Fibroblast of skin of right quadriceps (primary cell): ENCODE results near the gene IFIT2.
"Not testable (repeated sequence)": the region's sequence is repeated elsewhere in the genome, so short reads cannot be mapped to it uniquely, and the experiment has no call there.

ENCODE experiments used
- DNase-seq: peaks from one replicate; pipeline ENCODE4 v3.0.0-alpha.2; 2013

Gene IFIT2, protein sequence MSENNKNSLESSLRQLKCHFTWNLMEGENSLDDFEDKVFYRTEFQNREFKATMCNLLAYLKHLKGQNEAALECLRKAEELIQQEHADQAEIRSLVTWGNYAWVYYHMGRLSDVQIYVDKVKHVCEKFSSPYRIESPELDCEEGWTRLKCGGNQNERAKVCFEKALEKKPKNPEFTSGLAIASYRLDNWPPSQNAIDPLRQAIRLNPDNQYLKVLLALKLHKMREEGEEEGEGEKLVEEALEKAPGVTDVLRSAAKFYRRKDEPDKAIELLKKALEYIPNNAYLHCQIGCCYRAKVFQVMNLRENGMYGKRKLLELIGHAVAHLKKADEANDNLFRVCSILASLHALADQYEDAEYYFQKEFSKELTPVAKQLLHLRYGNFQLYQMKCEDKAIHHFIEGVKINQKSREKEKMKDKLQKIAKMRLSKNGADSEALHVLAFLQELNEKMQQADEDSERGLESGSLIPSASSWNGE

DNA sequence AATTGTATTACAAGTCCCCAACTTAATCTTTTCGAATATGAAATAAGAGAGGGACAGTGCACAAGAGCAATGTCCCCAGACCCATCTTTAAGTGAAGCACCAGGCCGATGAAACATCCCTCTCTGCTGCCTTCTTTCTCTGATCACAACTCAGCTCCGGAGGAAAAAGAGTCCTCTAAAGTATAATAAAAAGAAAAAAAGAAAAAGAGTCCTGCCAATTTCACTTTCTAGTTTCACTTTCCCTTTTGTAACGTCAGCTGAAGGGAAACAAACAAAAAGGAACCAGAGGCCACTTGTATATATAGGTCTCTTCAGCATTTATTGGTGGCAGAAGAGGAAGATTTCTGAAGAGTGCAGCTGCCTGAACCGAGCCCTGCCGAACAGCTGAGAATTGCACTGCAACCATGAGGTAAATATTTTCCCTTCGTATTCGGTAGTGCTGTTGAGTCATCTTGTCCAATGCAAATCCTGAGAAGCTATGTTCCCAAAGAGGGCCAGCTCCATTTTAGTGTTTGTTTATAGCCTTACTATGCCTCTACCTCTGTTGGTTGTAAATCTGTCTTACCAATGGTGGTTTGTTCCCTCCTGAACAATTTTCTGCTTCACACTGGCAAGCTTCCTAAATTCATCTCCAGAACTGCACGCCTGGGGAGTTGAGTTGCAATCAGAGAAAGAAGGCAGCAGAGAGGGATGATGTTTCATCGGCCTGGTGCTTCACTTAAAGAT, at the start of gene IFIT2:
TSS of gene IFIT2 (plus strand) at position 326 of the 725 bp plus-strand sequence. CDS start at position 404, 78 bp downstream.
- peak; percentile 73 for DNase-seq

DNA sequence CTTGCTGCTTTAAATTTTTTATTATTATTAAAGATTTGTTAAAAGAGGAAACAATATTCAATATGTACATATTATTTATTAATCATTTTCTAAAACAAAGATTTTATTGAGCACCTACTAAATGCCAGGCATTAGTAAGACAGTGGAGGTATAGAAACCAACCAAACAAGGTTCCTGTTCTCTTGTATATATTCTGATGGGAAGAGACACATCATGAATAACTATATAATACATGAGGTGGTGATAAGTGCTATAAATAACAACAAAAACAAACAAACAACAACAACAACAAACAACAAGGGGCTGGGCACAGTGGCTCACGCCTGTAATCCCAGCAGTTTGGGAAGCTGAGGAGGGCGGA, 49.6 kb upstream of the IFIT2 start:
- no peak for DNase-seq

DNA sequence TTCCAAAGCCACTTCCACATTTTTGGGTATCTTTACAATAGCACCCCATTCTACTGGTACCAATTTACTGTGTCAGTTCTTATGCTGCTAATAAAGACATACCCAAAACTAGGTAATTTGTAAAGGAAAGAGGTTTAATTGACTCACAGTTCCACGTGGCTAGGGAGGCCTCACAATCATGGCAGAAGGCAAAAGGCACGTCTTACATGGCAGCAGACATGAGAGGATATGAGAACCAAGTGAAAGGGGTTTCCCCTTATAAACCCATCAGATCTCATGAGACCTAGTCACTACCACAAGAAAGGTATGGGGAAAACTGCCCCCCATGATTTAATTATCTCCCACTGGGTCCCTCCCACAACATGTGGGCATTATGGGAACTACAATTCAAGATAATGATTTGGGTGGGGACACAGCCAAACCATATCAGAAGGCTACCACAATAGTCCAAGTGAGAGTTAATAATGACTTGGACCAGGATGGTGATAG, 46.7 kb upstream of the IFIT2 start:
- DNase-seq = not testable (repeated sequence)

DNA sequence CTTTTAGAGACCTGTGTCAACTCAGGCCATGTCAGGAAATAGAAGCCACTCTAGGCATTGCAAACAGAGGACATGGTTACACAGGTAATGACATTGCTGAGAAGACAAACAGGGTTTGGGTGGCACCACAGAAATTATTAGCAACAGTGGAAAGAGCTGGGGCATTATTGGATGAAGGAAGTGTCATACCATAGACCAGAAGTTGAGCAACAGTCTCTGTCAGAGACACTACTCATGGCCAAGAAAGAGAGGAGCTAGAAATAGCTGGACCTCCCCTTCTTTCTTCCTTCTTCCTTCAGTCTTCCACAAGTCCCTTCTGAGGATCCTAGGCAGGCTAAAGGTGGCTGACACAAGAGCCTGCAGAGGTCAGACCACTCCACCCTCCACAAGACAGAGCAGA, 46.1 kb upstream of the IFIT2 start:
- no peak for DNase-seq

DNA sequence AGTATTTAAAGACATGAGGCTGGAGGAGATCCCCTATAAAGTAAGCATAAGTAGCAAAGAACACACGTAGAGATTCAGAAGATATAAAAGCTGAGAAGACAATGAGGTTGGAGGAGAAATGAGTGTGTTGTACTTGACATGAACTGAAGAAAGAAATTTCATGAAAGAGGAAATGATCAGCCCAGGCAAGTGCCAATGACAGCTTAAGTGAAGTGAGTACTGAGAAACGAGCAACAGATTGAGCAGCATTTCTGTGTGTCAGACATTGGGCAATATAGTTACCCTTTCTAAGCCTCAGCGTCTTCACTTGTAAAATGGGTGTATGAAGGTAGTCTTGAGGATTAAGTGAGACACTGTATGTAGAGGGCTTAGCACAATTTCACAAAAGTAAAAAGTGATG, 45.5 kb upstream of the IFIT2 start:
- no peak for DNase-seq

DNA sequence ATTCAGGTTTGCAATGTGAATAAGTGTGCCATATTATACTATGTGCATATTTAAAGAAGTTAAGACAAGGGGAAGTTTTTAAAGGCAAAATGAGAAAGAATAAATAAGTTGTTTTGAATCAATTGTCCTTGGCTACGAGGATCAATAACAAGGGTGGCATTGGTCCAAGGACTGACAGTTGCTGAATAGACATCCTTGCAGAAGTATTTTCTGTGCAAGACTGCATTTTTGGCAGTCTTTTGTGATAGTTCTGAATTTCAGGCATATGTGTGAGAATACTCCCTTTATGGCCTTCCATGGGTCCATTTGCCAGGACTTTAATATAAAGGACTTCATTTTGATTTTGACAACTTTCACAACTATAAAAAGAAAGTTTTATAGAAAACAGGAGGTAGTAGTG, 44.9 kb upstream of the IFIT2 start:
- no peak for DNase-seq

DNA sequence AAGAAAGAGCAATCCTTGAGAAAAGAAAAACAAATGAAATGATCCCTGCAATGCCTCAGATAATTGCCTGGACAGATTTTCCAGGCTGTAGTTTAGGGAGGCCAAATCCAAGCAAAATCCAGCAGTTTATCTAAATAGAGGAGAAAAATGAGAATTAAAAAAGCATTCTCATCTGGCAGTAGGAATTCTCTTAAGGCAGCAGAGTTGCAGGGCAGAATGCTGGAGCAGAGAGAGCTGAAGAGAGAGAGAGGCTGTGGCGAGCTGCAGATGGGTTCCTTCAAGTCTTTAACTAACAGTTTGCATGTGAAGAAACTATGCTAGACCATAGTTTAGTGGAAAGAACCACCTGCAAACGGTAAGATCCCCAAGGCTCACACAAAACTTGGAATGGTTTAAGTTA, 44.3 kb upstream of the IFIT2 start:
- DNase-seq = no peak

DNA sequence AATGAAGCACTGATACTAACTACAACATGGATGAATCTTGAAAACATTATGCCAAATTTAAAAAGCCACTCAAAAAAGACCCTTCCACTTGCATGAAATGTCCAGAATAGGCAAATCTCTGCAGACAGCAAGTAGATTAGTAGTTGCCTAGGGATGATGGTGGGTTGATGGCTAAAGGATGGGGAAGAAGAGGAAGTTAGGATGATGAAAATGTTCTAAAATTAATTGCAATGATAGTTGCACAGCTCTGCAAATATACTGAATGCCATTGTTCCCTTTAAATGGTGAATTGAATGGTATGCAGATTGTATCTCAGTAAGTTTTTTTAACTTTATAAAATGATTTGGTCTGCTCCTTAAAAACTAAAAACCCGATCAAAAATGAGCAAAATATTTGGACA, 43.0 kb upstream of the IFIT2 start:
- DNase-seq = no peak

DNA sequence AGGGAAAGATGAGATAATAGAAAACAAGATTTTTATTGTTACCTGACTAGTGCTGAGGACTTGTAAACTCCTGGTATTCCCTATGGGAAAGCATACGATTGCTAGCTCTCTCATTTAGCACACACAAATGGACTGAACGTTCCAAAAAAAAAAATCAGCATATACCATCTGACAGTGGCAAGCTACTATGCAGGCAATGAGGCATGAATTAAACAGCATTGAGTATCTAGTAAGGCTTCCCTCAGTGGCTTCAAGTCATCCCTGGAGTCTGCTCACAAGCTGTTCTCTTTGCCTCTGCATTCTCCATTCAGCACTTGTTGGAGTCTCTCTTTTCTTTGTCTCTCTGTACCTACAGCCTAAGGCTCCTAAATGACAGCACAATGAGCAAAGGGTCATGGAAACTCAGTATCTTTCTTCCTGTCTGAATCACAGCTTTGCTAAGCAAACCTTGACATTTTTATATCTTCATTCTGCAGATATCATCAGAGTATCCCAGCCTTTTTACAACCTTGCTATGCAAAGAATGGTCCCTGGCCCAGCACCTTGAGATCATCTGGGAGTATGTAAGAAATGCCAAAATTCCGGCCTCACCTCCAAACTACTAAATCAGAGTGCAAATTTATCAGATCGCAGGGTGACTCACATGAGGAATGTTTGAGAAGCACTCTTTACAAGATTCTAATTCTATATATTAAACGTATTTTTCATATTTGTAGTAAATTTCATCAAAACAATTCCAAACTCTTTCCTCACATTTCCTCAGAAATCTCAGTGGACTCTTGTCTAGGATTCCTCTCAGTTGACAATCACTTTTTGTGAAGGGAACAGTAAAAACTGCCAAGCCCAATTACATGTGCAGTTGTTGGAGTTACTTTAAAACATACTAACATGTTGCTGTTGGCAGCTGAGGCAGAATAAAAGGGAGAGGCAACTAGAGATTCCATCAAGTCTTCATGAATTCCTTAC, 39.5 kb upstream of the IFIT2 start:
- DNase-seq = peak; percentile 91

DNA sequence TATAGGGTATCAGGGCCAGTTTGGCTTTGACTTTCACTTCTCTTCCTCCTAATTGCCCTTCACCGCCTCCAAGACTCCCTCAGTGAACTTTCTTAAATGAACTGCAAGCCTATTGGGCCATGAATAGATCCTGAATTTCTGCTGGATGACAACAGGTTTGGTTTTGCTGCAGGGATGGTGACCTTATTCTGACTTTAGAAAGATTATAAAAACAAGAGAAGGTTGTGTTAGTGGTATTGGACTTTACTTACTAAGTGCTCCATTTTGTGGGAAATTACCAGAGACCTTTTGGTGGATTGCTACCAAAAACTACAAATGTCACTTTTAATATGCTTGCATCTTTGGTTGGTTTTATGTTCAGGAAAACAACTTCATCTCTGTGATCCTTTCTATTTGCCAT, 38.8 kb upstream of the IFIT2 start:
- DNase-seq = no peak

DNA sequence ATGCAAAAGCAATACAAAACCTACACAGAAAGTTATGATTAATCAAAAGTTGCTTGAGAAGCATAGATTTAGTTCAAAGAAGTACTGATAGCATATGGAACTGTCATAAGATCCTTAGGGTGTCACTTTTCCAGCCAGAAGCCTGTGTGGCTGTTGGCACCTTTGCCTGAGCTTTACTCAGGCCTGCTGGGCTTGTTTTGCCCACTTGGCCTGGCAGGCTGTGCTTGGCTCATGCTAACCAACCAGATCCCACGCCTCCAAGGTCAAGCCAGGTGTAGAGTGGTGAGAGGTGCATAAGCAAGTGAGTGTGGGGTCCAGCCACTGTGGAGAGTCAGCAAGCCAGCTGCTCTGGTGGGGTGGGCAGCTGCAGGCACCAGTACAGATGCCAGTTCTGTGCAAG, 38.3 kb upstream of the IFIT2 start:
- DNase-seq = no peak

DNA sequence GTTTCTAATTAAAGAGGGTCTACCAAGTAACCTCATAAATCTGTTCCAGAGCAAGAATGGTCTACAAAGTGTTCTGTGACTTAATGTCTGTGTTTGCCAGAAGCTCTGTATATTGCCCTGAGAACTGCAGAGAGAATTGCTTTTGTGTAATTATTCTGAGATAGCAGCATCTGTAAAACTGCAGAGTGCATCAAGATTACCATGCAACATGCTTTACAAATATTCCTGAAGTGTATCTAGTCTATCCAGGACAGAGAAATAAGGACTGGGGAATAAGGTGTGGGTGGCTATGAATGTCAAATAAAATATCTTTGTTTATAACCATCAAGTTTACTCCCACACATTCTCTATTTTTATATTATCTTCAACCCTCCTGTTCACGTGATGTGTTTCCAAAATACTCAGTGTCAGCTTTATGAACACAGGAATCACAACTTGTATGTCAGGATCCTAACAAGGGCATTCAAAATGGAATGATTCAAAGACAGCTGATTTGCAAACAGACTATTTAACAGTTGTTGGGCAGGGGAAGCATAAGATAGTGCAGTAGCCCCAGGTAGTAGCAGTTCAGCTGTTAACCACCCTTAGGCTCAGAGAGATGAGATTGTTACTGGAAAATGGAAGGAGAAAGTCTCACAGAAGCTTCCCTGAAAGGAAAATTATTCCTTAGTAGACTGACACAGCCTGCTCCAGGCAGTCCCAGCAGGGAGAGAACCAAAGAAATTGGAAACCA, 35.0 kb upstream of the IFIT2 start:
- no peak for DNase-seq

DNA sequence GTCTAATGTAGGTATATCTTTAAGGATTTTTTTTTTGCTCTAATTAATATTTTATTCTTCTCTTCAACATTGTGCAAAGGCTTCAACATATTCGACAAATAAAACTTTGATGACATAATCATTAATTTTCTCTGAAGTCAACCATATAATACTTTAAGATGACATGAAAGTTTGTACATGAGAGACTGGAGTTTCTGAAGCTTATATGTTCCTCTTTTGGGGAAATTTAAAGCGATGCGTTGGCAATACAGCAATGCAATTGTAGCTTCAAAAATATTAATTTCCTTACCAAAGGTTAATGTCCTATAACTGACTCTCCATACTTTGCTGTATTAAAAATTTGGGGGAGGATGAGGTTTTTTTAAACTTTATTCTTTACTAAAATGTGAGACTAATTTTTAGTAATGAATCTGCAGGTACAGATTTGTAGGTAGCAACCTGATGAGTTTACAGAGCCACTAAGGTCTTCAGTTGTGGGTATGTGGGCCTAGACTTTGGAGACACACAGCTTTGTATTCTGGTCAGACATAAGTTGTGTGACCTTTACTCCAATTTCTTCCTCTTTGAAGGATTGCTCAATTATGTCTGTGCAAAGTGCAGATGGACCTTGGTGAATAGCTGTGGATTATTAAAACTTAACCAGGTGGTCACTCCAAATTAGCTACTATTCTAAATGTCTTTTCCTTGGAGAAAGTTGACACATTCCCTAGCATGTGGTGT, 32.3 kb upstream of the IFIT2 start:
- DNase-seq = no peak

DNA sequence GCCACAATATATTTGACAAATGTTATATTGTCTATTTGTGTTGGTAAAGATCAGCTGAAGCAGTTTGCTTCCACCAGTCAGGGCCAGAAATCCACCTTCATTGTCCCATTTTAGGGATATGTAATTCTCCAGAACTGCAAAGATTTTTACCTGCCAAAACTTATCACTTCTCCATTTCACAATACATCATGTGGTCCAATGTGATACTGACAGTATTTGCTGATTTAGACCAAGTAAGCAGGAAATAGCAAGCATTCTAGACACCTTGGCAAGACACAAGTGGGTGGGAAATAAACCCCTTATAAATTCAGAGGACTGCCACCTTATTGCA, 31.7 kb upstream of the IFIT2 start:
- no peak for DNase-seq

DNA sequence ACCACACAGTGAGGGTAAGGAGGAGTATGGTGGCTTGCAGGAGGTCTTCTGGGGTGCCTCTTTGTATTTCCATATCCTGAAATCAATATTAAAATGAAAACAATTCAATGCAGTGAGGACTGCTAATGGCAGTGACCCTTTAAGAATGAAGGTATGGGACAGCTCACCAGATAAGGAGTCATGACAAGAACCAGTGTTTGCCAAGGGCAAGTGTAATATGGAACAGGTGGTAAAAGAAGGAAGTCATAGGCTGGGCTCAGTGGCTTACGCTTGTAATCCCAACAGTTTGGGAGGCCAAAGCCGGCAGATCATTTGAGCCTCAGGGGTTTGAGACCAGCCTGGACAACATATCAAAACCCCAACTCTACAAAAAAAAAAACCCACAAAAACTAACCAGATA, 30.3 kb upstream of the IFIT2 start:
- DNase-seq = no peak

DNA sequence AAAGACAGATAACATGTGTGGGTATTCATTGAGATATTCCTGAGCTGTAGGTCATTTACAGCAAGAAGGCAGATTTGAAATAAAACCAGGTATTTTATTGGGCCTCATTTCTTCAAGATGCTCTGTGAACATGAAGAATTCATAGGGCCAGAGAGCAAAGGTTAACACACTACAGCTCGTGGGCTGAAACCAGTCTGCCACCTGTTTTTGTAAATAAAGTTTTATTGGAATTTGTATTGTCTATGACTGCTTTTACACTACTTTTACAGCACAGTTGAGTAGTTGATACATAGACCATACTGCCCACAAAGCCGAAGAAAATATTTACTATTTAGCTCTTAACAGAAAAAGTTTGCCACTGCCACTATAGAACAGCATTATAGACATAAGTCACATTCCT, 28.2 kb upstream of the IFIT2 start:
- DNase-seq = no peak

DNA sequence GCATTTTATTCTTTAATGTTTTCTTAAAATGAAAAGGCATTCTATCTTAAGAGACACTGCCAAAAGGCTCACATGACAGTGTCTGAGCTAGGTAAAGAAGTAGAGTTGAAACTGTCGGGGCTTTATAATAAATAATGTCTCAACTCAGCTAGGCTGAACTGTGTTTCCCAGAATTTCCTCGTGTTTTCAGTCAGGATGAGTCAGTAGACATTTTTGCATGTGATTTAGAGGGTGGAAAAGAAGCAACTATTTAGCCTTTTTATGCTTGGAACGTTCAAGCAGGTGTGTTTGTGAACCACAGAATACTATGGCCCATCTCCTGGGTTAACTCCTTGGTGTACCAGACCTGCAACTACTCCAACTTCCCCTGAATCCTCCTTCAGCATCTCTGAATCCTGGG, 26.9 kb upstream of the IFIT2 start:
- peak; percentile 38 for DNase-seq

DNA sequence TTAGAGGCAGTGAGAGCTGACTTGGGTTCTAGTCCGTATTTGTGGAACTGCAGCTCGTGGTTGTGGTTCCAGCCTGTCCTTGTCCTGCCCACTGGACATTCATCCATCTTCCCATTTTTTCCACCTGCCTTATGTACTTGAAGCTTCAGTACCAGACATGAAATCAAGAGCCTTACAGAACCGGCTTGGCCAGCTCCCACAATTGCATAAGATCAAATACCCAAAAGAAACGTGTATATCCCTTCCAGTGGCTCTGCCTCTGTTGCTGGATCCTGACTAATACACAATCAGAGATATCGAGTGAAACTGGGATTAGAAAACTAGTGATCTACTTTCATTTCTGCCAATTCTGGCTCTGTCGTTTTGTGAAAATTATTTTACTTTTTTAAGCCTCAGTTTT, 26.5 kb upstream of the IFIT2 start:
- no peak for DNase-seq

DNA sequence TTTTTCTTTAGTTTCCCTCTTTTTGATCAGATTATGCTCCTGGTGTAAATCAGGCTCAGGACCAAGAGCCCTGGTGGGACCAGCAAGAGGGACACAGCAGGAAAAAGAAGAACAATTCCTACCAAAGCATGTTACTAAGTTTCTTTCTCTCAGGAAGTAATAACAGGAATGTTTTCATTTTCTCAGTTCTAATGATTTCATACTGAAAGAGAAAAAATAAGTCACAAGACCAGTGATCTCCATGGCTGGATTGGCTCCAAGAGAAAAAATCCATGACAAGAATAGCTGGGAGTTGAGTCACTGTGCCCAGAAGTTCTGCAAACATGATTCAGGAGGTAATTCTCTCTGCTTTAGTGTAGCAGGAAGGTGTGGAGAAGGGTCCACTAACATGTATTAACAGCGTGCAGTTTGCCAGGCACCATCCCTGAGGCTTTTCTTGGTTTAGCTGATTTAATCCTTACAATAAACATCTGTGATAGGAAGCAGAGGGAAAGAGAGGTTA, 23.8 kb upstream of the IFIT2 start:
- peak; percentile 99 for DNase-seq

DNA sequence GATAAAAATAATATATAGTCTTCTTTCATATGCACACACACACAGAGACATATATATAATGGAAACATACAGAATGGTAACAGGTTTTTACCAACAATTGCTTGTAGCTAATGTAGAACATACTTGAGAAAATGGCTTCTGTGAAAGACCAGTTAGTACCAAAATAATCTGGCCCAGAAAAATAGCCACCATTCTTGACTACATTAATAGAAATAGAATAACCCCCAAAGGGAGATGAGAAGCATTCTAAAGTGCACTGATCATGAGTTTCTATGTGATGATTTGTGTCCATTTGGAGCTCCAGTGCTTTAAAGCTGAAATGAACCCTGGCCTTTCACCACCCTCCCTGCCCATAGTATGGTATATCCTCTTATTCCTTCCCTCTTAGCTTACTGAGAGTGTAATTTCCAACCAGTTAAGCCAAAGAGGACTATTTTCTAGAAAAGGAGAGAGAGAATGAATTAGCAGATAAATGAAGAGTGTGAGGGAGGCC, 22.9 kb upstream of the IFIT2 start:
- DNase-seq = peak; percentile 18

DNA sequence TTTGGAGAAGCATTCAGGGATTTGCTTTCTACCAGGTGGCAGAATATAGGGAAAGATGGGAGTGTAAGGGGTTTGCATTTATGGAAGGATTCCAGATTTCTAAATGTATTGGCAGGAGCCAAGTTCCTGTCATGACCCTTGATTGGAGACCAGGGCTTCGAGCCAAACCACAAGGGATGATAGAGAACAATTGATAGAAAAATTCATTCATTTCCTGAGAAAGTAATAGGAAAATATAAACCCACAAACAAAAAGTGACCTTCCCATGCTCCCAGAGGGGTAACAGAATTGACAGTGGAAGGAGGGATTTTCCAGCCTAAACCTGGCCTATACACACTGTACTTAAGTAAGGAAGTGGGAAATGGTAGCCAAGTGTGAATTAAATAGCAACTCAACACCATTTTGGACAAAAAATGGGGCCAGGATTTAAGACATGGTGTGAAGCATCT, 22.4 kb upstream of the IFIT2 start:
- peak; percentile 61 for DNase-seq
